Measurements from ENCODE around the gene SCNM1.

- no peak for TF ChIP-seq CTCF (conservative IDR thresholded peaks at IDR 0.05 in 1 of 2, IDR thresholded peaks at IDR 0.05 in 1 of 2; ENCODE audit: low read depth in 1 of 2, low read length in 2 of 2)
- TF ChIP-seq EZH2 (IDR thresholded peaks at IDR 0.05; ENCODE audit: low read length, missing control alignments) = no peak
These were observed 46.2 kb downstream of the SCNM1 start for GRCh38 chr1:151211972-151212705.
